Urinary bladder (tissue), 4 donors: Measurements from ENCODE around the gene CPN2. TPM values are rescaled to one million over a fixed set of nuclear protein-coding genes. Genes with fewer than 3 reads are reported as not detected.

Experiments
- DNase-seq: peaks from one replicate; pipeline ENCODE4 v3.0.0-alpha.2; 2015; ENCODE audit errors: extremely low spot score
- H3K27ac ChIP-seq: one replicate; pipeline ENCODE4 v1.5.1; 2013; ENCODE audit warnings: low read depth, mild to moderate bottlenecking, moderate library complexity
- H3K36me3 ChIP-seq: one replicate; pipeline ENCODE4 v1.6.1; 2013; ENCODE audit warnings: mild to moderate bottlenecking, moderate library complexity; ENCODE audit not compliant: insufficient read depth
- H3K4me1 ChIP-seq: one replicate; pipeline ENCODE4 v1.6.1; 2013; ENCODE audit warnings: mild to moderate bottlenecking, moderate library complexity; ENCODE audit not compliant: insufficient read depth
- H3K4me3 ChIP-seq: one replicate; pipeline ENCODE4 v1.5.1; 2013; ENCODE audit warnings: low read depth, low read length
- WGBS: extraction: QIAGEN DNeasy Blood & Tissue Kit; methylation state at CpG from one replicate; pipeline ENCODE4 v1.1.7; 2013; 5-methylcytosine and 5-hydroxymethylcytosine counted together
- polyA plus RNA-seq: library from polyadenylated mRNA; stranded (reverse); fragments of 200-250 nt; gene quantifications from one replicate; pipeline ENCODE4 v1.2.3, GENCODE V29; 2013
- total RNA-seq: library from RNA; depleted of rRNA; stranded (reverse); fragments of >200 nt; gene quantifications from one replicate; pipeline ENCODE4 v1.2.3, GENCODE V29; 2014
- donor health status: healthy with polysubstance abuse.
- donor health status: healthy.

Gene CPN2
- total and polyA plus RNA-seq, 2 donors = 0.06 TPM; not detected in 1

DNA sequence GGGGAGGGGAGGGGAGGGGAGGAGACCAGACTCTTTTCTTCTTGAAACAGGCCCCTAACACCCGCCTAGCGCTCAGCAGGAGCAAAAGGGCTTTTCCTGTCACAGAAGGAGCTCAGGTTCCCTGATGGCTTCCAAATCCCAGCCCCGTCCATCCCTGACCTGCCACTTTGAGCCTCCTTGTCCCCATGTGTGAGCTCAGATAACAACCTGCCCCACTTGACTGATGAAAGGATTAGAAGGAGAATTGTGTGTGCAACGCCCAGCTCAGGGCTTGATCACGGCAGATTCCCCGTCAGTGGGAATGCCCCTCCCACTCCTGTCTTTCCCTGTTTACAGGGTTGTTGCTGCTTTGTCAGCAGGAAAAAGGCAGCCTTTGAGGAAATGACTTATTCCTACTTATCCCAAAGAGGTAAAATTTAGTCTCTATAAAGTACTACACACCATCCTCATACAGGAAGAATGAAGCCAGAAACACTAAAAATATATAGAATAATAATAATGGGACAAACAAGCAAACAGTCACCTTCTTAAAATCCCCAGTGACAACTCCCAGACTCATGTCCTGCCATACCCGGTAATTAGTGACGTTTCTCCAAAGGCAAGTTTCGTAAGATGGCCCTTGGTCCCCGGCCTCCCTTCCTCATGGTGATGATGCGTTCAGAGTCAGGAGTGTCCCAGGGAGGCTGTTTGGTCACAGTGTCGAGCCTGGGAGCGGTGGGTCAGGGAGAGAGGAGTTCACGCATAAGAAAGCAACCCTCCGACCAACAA, 24.5 kb upstream of the CPN2 start:
- 56% methylated on average over 15 of the region's 15 CpGs for WGBS
- Histone ChIP-seq H3K4me3 (no peak overlapping the region), H3K36me3 (no peaks in the 10 kb centered on the region), H3K27ac (no peak overlapping the region), H3K4me1 (no peaks in the 10 kb centered on the region)
- DNase-seq = no peak

- WGBS = 63% methylated on average over 10 of the region's 10 CpGs
- H3K4me1 ChIP-seq = no peaks in the 10 kb centered on the region
- no peaks in the 10 kb centered on the region for H3K36me3 ChIP-seq
- H3K27ac ChIP-seq = no peak overlapping the region
- H3K4me3 ChIP-seq = no peak overlapping the region
- DNase-seq = no peak
Observed at GRCh38 chr3:194374935-194375334, 23.8 kb upstream of the CPN2 start.

- Histone ChIP-seq H3K36me3 (no peaks in the 10 kb centered on the region), H3K4me3 (no peak overlapping the region), H3K27ac (no peak overlapping the region), H3K4me1 (no peaks in the 10 kb centered on the region)
- DNase-seq = no peak
- WGBS = 73% methylated on average over 8 of the region's 8 CpGs
Observed at GRCh38 chr3:194373899-194374298, 22.8 kb upstream of the CPN2 start.

DNA sequence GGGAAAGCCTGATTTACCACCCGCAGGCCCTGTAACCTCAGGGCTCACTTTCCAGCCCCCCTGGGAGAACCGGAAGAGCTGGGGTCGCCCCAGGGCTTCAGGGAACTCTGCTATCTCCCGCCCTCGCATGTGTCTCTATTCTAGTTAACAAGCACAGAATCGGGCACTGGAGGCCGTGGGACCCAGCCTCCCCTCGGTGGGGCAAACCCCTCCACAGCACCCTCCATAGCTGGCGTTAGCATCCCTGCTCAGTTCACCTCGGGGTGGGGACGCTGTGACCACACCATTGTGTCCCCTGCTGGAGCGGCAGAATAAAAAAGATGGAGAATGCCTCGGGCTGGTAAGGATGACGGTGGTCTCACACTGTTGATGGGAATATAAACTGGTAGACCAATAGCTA, 21.9 kb upstream of the CPN2 start:
- no peak overlapping the region for H3K27ac ChIP-seq
- H3K4me3 ChIP-seq = no peak overlapping the region
- DNase-seq = no peak
- H3K4me1 ChIP-seq = no peaks in the 10 kb centered on the region
- WGBS = 94% methylated on average over 14 of the region's 14 CpGs
- no peaks in the 10 kb centered on the region for H3K36me3 ChIP-seq

DNA sequence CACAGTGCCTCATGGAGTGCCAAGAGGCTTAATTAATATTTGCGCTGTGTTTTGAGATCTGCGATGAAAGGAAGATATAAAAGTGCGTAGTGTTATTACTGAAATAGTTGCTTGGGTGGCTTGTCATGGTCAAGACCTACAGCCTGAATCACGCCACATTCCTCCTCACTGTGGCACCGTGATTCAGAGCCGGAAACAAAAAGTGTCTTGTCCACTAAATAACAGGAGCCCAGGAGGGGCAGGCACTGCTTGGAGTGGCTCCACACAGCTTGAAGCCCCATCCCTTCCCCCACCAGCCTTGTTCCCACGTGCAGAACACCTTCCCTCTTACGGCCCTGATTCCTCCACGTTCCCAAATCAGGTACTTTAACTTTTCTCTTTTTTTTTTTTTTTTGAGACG, 19.6 kb upstream of the CPN2 start:
- no peak overlapping the region for H3K27ac ChIP-seq
- no peaks in the 10 kb centered on the region for H3K36me3 ChIP-seq
- H3K4me3 ChIP-seq = no peak overlapping the region
- H3K4me1 ChIP-seq = no peaks in the 10 kb centered on the region
- no peak for DNase-seq
- 83% methylated on average over 10 of the region's 10 CpGs for WGBS

DNA sequence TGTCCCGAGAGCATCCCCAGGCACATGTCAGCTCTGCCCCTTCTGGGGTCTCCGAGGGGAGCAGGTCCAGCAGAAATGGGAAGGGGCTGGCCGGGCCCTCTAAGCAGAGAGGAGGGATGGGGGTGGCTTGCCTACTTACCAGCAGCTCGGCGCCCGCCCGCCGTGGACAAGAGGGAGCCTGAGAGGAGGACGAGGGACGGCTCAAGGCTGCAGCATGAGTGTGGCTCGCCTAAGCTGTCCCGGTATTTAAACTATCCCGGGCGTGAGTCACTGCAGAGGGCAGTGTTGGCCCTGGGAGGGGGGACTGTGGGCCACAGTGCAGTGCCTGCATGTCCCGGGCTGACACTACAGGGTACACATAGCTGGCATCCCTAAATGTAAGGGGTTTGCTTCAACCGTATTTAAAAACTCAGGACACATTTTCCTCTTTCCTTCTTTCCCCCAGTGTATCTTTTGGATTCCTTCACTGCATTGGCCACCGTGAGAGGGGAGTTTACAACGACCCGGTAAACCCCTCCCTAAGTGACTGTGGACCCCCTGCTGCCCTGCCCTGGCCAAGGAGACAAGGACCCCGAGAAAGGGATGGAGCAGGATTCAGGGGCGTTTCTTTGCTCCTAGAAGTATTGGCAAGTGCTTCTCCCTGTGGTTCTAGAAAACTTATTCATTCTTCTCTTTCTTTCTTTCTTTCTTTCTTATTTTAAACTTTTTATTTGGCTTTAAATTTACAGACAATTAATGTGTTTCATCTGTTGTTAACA, 18.6 kb upstream of the CPN2 start, which contains the start of gene LRRC15:
LRRC15 (minus strand) TSS at position 222 of the 758 bp plus-strand sequence. CDS start 8,700 bp downstream, outside the sequence.
- H3K4me1 ChIP-seq = no peaks in the 10 kb centered on the region
- WGBS = 16% methylated on average over 21 of the region's 21 CpGs
- H3K36me3 ChIP-seq = no peaks in the 10 kb centered on the region
- no peak within 1 kb of the TSS for H3K4me3 ChIP-seq
- no peak within 1 kb of the TSS for H3K27ac ChIP-seq
- no peak for DNase-seq

DNA sequence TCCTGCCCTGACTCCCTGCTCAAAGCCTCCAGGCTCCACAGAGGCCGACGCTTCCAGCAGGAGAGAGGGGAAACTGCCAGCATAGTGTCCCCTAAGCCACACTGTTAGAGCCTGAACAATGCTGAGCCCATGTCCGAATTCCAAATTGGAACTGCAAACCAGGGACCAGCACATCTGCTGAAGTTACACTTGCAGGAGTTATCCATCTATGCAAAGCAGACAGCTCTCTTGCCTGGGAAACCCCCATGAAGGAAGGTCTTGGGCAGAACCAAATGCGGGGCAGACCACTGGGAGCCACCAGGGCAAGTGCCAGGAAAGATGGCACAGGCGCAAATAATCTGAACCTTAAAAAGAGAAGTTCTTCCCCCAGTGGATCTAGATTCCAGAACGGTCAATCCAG, 17.8 kb upstream of the CPN2 start:
- Histone ChIP-seq H3K36me3 (no peaks in the 10 kb centered on the region), H3K27ac (no peak overlapping the region), H3K4me1 (no peaks in the 10 kb centered on the region), H3K4me3 (no peak overlapping the region)
- DNase-seq = no peak
- 80% methylated on average over 6 of the region's 6 CpGs for WGBS

- Histone ChIP-seq H3K27ac (no peak overlapping the region), H3K4me1 (no peaks in the 10 kb centered on the region), H3K4me3 (no peak overlapping the region), H3K36me3 (no peaks in the 10 kb centered on the region)
- WGBS = 58% methylated on average over 18 of the region's 18 CpGs
- no peak for DNase-seq
Observed at GRCh38 chr3:194367992-194368841, 17.1 kb upstream of the CPN2 start.

GRCh38 chr3:194365978-194366490, 14.9 kb upstream of the CPN2 start:
- WGBS = 78% methylated on average over 12 of the region's 12 CpGs
- Histone ChIP-seq H3K36me3 (no peaks in the 10 kb centered on the region), H3K4me1 (no peaks in the 10 kb centered on the region), H3K27ac (no peak overlapping the region), H3K4me3 (no peak overlapping the region)
- DNase-seq = no peak

DNA sequence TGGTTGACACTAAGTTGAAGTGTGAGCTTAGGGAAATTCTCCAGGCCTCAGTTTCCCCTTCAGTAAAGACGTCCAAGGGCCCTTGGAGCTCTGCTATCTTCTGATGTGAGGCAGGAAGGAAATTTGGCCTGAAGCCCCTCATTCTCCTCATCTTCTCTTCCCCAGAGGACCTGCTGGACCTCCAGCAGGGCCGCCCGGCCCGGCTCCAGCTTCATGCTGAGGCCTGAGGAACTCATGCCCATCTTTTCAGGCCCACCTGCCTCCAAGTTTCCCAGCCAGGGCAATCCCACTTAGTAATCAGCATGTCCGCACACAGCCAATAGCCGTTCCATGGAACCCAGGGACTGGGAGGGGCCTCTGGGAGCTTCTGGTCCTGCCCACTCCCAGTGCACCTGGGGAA, 14.4 kb upstream of the CPN2 start:
- Histone ChIP-seq H3K36me3 (no peaks in the 10 kb centered on the region), H3K27ac (no peak overlapping the region), H3K4me1 (no peaks in the 10 kb centered on the region), H3K4me3 (no peak overlapping the region)
- WGBS = 95% methylated on average over 6 of the region's 6 CpGs
- no peak for DNase-seq

GRCh38 chr3:194364652-194365434, 13.7 kb upstream of the CPN2 start:
- H3K27ac ChIP-seq = no peak overlapping the region
- no peaks in the 10 kb centered on the region for H3K4me1 ChIP-seq
- H3K36me3 ChIP-seq = no peaks in the 10 kb centered on the region
- 56% methylated on average over 20 of the region's 20 CpGs for WGBS
- H3K4me3 ChIP-seq = no peak overlapping the region
- no peak for DNase-seq

GRCh38 chr3:194364314-194364651, 13.2 kb upstream of the CPN2 start:
- Histone ChIP-seq H3K27ac (no peak overlapping the region), H3K4me3 (no peak overlapping the region), H3K4me1 (no peaks in the 10 kb centered on the region), H3K36me3 (no peaks in the 10 kb centered on the region)
- WGBS = 68% methylated on average over 3 of the region's 3 CpGs
- no peak for DNase-seq

DNA sequence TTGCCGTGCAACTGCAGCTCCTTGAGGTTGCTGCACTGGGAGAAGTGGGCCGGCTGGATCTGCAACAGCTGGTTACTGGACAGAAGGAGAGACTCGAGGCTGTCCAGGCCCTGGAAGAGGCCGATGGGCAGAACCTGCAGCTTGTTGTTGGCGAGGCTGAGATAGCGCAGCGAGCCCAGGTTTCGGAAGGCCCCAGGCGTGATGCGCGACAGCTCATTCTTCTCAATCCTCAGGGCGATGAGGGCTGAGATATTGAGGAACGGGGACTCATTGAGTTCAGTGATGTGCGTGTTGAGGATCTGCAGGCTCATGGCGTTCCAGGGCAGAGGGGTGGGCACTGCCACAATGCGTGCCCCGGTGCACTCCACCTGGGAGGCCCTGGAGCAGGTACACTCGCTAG, 9.4 kb upstream of the CPN2 start:
- DNase-seq = no peak
- Histone ChIP-seq H3K27ac (no peak overlapping the region), H3K36me3 (no peaks in the 10 kb centered on the region), H3K4me3 (no peak overlapping the region), H3K4me1 (no peaks in the 10 kb centered on the region)
- 89% methylated on average over 18 of the region's 18 CpGs for WGBS
